GM18909 (cell line): ENCODE results near the gene TIMP3.
"Not testable (repeated sequence)": the region's sequence is repeated elsewhere in the genome, so short reads cannot be mapped to it uniquely, and the experiment has no call there.

Experiments
- ATAC-seq: cut with Tn5 transposase; IDR thresholded peaks from one replicate; pipeline ENCODE4 v1.9.1; 2021; ENCODE audit warnings: mild to moderate bottlenecking; ENCODE audit not compliant: unreplicated experiment, poor library complexity

Gene TIMP3

GRCh38 chr22:32849501-32849900 lies 48.0 kb downstream of the TIMP3 start:
- no peak for ATAC-seq

- no peak for ATAC-seq
Observed at GRCh38 chr22:32850157-32850556, 48.7 kb downstream of the TIMP3 start.

GRCh38 chr22:32850591-32851517 lies 49.3 kb downstream of the TIMP3 start:
- no peak for ATAC-seq

- ATAC-seq: no peak
Observed at GRCh38 chr22:32852395-32853251, 51.1 kb downstream of the TIMP3 start.

GRCh38 chr22:32853662-32854061 lies 52.2 kb downstream of the TIMP3 start:
- no peak for ATAC-seq

GRCh38 chr22:32854351-32854804 lies 52.9 kb downstream of the TIMP3 start:
- ATAC-seq: no peak

- ATAC-seq: no peak
Observed at GRCh38 chr22:32855045-32855756, 53.7 kb downstream of the TIMP3 start.

GRCh38 chr22:32858121-32858703 lies 56.7 kb downstream of the TIMP3 start:
- no peak for ATAC-seq

- no peak for ATAC-seq
Observed at GRCh38 chr22:32858957-32859356, 57.5 kb downstream of the TIMP3 start.

GRCh38 chr22:32859743-32860142 lies 58.2 kb downstream of the TIMP3 start:
- no peak for ATAC-seq

- no peak for ATAC-seq
Observed at GRCh38 chr22:32861330-32861729, 59.8 kb downstream of the TIMP3 start.

- ATAC-seq: no peak
Observed at GRCh38 chr22:32862083-32862482, 60.6 kb downstream of the TIMP3 start.

GRCh38 chr22:32862936-32863661 lies 61.6 kb downstream of the TIMP3 start:
- no peak for ATAC-seq

GRCh38 chr22:32864041-32864440 lies 62.5 kb downstream of the TIMP3 start:
- ATAC-seq: no peak

GRCh38 chr22:32864596-32864995 lies 63.1 kb downstream of the TIMP3 start:
- ATAC-seq: no peak

GRCh38 chr22:32866953-32867352 lies 65.4 kb downstream of the TIMP3 start:
- no peak for ATAC-seq

GRCh38 chr22:32868946-32869345 lies 67.4 kb downstream of the TIMP3 start:
- no peak for ATAC-seq

- ATAC-seq: no peak
Observed at GRCh38 chr22:32870474-32870873, 69.0 kb downstream of the TIMP3 start.

GRCh38 chr22:32873604-32874003 lies 72.1 kb downstream of the TIMP3 start:
- ATAC-seq: not testable (repeated sequence)
